Measurements from ENCODE around the gene SPATA31D4. TPM values are rescaled to one million over a fixed set of nuclear protein-coding genes. Genes with fewer than 3 reads are reported as not detected.
A peak's percentile ranks its signal among the peaks of the same experiment; 100 is the strongest.

The SPATA31D4 gene
- total and polyA plus RNA-seq, 3 donors from 2014 or later, result 2.7 to 9.4 (median 6.1) TPM

DNA sequence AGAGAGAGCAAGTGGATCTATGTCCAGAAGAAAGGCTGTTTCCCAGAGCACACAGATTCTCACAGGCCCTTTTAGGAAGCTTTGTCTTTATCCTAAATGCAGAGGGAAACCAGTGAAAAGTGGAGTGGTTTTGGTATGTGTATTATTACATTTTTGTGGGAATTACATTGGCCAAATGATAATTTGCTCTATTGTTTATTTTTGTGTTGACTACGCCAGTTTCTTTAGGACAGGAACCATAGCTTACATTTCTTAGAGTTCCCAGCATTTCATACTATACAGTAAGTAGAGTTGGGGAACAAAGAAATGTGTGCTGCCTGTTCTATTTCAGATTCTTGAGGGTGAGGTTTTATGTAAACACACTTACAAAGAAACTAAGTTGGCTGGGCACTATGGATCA is 29.4 kb upstream of the SPATA31D4 start:
- intact Hi-C loops (cut with DNase I; ENCODE audit: low total_unique reads), result no loop called here
- no peak for TF ChIP-seq POLR2A (IDR thresholded peaks at IDR 0.05)
- TF ChIP-seq, protein P1, sequence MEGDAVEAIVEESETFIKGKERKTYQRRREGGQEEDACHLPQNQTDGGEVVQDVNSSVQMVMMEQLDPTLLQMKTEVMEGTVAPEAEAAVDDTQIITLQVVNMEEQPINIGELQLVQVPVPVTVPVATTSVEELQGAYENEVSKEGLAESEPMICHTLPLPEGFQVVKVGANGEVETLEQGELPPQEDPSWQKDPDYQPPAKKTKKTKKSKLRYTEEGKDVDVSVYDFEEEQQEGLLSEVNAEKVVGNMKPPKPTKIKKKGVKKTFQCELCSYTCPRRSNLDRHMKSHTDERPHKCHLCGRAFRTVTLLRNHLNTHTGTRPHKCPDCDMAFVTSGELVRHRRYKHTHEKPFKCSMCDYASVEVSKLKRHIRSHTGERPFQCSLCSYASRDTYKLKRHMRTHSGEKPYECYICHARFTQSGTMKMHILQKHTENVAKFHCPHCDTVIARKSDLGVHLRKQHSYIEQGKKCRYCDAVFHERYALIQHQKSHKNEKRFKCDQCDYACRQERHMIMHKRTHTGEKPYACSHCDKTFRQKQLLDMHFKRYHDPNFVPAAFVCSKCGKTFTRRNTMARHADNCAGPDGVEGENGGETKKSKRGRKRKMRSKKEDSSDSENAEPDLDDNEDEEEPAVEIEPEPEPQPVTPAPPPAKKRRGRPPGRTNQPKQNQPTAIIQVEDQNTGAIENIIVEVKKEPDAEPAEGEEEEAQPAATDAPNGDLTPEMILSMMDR (IDR thresholded peaks at IDR 0.05), result no peak

DNA sequence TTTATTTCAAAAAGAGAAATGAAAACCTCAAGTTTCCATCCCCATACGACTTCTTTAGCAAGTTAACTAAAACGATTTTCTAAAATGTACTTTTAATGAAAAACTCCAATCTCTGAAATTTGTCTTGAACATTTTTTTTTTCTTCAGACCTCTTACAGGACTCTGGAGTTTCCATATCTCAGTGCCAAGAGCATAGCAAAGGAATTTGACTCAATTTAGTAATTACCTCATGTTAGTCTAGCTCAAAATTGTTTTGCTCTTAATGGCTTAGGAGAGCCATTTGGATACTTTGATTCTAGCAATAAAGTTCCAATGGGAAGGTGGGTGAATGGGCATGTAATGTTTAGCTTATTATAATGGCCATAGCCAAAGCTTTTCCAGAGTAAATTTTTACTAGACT is 26.0 kb upstream of the SPATA31D4 start:
- no peak for TF ChIP-seq POLR2A (IDR thresholded peaks at IDR 0.05)
- TF ChIP-seq, protein P1 (IDR thresholded peaks at IDR 0.05), result no peak
- peaks cover 9% of the 10 kb centered on the region for H3K4me1 ChIP-seq
- no peaks in the 10 kb centered on the region for H3K27me3 ChIP-seq
- DNase-seq, result no peak
- H3K36me3 ChIP-seq (ENCODE audit: low read depth, missing control alignments), result no peaks in the 10 kb centered on the region
- H3K4me3 ChIP-seq, result no peak overlapping the region
- WGBS, 2 donors, result 51 to 53% methylated on average over 2 of the region's 2 CpGs
- intact Hi-C loops (cut with DNase I; ENCODE audit: low total_unique reads), result no loop called here
- no peaks in the 10 kb centered on the region for H3K9me3 ChIP-seq
- peak overlapping the region in 1 of 2 donors; percentile 20 for H3K27ac ChIP-seq

More for the DNA sequence above, 29.4 kb upstream of the SPATA31D4 start:
- peaks cover 9% of the 10 kb centered on the region for H3K4me1 ChIP-seq
- no peak for DNase-seq
- WGBS, 2 donors, result 87 to 94% methylated on average over 1 of the region's 1 CpG
- no peak overlapping the region for H3K4me3 ChIP-seq
- no peaks in the 10 kb centered on the region for H3K27me3 ChIP-seq
- H3K36me3 ChIP-seq (ENCODE audit: low read depth, missing control alignments), result no peaks in the 10 kb centered on the region
- no peaks in the 10 kb centered on the region for H3K9me3 ChIP-seq
- no peak overlapping the region for H3K27ac ChIP-seq

DNA sequence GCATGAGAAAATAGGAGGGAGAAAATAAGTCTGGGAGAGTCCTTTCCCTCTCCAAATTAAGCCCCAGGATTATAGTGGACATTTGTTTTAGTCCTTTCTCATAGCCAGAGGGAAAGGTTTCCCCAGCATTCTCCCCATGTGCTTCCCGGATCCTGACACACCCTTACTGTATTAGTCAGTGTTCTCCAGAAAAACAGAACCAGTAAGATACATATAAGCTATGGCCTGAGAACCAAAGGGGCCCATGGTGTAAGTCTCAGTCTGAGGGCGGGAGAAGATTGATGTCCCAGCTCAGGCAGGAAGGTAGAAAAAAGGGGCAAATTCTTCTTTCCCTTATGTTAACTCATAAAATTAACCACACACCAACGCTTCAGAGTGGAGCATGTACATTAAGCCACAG is 25.6 kb upstream of the SPATA31D4 start:
- no peak overlapping the region for H3K4me3 ChIP-seq
- 80 to 93% methylated on average over 3 of the region's 3 CpGs for WGBS, 2 donors
- peak overlapping the region in 1 of 2 donors; percentile 20 for H3K27ac ChIP-seq
- H3K4me1 ChIP-seq, result peaks cover 9% of the 10 kb centered on the region
- DNase-seq, result no peak
- no peak for TF ChIP-seq POLR2A (IDR thresholded peaks at IDR 0.05)
- TF ChIP-seq, protein P1 (IDR thresholded peaks at IDR 0.05), result no peak
- H3K36me3 ChIP-seq (ENCODE audit: low read depth, missing control alignments), result no peaks in the 10 kb centered on the region
- no peaks in the 10 kb centered on the region for H3K9me3 ChIP-seq
- intact Hi-C loops (cut with DNase I; ENCODE audit: low total_unique reads), result no loop called here
- H3K27me3 ChIP-seq, result no peaks in the 10 kb centered on the region

DNA sequence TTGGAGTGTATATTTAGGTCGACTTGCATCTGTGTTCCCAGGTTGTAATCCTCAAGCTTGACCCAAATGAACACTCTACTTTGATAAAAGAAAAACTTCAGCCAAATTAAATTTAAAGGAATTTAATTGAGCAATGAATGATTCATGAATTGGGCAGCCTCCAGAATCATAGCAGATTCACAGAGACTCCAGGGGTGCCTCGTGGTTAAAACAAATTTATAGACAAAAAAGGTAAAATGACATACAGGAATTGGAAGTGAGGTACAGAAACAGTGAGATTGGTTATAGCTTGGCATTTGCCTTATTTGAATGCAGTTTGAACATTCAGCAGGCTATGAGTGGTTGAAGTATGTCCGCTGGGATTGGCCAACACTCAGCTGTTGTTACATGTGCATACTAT is 21.6 kb upstream of the SPATA31D4 start:
- Histone ChIP-seq H3K4me3 (no peak overlapping the region), H3K27ac (no peak overlapping the region), H3K27me3 (no peaks in the 10 kb centered on the region), H3K36me3 (ENCODE audit: low read depth, missing control alignments) (no peaks in the 10 kb centered on the region), H3K4me1 (peaks cover 3% of the 10 kb centered on the region), H3K9me3 (no peaks in the 10 kb centered on the region)
- DNase-seq, result no peak
- 76 to 82% methylated on average over 3 of the region's 3 CpGs for WGBS, 2 donors
- no peak for TF ChIP-seq POLR2A (IDR thresholded peaks at IDR 0.05)
- TF ChIP-seq, protein P1 (IDR thresholded peaks at IDR 0.05), result no peak
- intact Hi-C loops (cut with DNase I; ENCODE audit: low total_unique reads), result no loop called here

DNA sequence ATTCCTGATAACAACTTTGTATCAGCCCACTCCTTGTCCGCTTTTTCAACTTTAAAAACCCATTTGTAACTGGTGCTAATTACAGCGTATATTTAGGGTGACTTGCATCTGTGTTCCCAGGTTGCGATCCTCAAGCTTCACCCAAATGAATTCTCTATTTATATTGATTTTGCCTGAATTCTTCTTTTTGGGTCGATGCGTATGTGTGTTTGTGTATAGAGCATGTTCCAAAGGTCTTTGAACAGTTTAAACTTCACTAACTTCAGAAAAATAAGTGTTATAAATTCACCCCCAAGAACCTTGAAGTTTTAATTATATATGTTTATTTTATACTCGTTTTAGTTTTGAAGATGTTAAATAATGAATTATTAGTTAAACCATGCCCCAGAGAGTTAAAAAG is 16.1 kb upstream of the SPATA31D4 start:
- Histone ChIP-seq H3K4me3 (no peak overlapping the region), H3K36me3 (ENCODE audit: low read depth, missing control alignments) (no peaks in the 10 kb centered on the region), H3K4me1 (no peaks in the 10 kb centered on the region), H3K9me3 (no peaks in the 10 kb centered on the region), H3K27ac (no peak overlapping the region), H3K27me3 (no peaks in the 10 kb centered on the region)
- no peak for TF ChIP-seq POLR2A (IDR thresholded peaks at IDR 0.05)
- TF ChIP-seq, protein P1 (IDR thresholded peaks at IDR 0.05), result no peak
- WGBS, 2 donors, result 82 to 93% methylated on average over 6 of the region's 6 CpGs
- intact Hi-C loops (cut with DNase I; ENCODE audit: low total_unique reads), result no loop called here
- no peak for DNase-seq
